ENCODE measurements around the gene ZC3H12C.

ZC3H12C gene

DNA sequence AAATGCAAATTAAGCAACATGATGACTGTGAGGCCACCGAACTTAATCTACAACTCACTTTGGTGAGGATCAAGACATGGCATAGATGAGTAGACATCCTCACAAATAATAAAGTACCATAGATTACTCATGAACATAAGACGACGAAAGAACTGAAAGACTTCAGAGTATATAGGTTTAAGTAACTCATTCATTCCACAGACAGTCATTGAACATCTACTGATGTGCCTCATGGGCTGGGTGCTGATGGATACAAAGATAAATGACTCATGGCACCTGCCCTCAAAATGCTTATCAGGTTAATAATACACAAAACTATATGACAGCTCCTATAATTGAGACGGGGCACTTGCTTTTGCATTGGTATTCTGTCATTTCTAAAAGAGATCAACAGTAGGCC is 63.3 kb downstream of the ZC3H12C start:
- no peak for DNase-seq

DNA sequence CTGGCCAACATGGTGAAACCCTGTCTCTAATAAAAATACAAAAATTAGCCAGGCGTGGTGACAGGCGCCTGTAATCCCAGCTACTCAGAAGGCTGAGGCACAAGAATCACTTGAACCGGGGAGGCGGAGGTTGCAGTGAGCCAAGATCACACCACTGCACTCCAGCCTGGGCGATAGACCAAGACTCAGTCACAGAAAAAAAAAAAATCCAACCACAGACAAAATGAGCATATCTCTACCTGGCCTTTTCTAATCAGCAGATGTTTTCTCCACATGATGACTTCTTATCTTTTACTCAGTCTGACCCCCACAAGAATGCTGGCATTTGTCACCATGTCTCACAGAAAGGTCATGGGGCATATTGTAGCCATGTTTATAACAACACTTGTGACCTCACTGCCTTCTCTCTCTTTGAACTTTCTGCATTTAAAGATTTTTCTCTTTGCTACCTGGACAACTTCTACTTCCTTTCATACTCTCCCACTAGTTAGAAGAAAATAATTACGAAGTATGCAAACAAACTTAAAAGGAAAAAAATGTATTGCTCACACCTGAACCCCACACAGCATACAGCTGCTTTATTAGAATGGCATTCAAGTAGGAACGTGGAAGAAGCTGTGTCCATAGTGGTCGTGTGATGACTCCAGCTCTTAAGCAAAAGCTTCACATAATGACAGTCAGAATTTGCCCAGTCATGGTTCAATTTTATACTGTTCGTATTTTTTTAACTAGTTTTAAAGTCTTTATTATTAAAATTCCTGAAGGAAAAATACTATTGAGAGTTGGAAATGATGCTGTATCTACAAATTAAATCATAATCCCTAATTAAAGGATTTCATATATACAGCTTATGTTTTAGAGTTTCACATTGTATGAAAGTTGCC is 65.4 kb downstream of the ZC3H12C start:
- DNase-seq, result no peak

DNA sequence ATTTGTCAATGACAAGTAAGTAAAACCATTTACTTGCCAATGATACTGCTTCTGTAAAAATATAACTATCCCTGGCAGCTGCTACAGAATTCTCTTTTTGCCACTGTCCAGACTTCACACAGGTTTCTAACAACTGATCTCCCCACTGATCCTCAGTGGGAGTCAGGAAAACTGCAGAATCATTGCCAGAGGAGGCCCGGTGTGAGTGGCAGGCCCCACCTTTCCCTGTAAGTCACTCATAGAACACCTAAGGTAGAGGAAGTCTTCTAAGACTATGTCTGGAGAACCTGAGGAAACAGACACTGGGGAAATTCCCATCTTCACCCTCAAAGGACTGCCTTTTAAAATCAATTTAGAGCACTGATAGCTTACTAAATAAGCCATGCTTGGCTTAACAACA is 66.3 kb downstream of the ZC3H12C start:
- DNase-seq, result no peak

DNA sequence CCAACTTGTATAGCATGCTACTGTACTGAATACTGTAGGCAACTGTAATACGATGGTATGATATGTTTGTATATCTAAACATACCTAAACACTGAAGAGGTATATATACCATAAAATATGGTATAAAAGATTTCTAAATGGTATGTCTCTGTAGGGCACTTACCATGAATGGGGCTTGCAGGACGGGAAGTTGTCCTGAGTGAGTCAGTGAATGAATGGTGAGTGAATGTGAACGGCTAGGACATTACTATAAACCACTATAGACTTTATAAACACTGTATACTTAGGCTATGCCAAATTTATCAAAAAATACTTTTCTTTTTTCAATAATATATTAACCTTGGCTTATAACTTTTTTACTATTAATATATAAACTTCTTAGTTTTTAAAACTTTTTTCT is 66.8 kb downstream of the ZC3H12C start:
- DNase-seq, result no peak

DNA sequence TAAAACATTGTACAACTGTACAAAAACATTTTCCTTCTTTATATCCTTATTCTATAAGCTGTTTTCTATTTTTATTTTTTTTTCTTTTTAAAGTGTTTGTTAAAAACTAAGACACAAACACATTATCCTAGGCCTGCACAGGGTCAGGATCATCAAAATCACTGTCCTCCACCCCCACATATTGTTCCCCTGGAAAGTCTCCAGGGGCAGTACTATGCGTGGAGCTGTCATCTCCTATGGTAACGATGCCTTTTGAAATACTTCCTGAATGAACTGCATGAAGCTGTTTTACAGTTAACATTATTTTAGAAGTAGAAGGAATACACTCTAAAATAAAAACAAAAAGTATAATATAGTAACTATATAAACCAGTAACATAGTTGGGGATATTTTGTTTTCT is 67.2 kb downstream of the ZC3H12C start:
- no peak for DNase-seq

- no peak for DNase-seq
Observed at GRCh38 chr11:110161061-110161460, 67.9 kb downstream of the ZC3H12C start.

DNA sequence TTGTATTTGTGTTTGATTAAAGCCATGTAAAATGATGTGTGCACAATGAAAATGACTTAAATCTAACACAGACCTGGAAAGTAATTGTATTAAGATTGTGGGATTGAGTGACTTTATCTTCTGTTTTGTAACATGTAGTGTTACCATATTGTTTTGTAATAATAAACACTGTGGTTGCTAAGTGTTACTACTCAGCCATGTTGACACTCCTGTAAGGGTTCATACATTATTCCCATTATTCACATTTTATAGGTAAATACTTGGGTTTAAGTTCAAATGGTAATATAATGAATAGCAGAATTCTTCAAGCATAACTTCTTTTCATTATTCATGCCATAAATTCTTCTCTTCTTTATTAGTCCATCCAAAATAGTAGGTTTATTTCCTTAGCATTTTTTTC is 69.0 kb downstream of the ZC3H12C start:
- no peak for DNase-seq

DNA sequence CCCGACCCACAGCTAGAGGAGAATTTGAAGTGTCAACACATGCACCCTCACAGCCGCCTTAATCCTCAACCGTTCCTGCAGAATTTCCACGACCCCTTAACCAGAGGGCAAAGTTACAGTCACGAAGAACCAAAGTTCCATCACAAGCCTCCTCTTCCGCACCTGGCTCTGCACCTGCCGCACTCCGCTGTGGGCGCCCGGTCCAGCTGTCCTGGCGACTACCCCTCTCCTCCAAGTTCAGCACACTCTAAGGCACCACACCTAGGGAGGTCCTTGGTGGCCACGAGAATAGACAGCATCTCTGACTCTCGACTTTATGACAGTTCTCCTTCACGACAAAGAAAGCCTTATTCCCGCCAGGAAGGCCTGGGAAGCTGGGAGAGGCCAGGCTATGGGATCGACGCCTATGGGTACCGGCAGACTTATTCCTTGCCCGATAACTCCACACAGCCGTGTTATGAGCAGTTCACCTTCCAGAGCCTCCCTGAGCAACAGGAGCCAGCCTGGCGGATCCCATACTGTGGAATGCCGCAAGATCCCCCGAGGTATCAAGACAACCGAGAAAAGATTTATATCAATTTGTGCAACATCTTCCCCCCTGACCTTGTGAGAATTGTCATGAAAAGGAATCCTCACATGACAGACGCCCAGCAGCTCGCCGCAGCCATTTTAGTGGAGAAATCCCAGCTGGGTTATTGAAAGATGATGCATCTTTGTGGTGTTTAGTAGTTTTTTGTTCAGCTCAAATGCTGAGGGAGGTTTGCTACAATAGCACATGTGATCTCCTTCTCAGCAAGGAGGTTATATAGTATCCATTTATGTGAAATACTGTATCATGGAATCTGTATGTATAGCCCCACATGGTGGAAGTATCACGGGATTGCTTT is 72.1 kb downstream of the ZC3H12C start:
- DNase-seq, result no peak

DNA sequence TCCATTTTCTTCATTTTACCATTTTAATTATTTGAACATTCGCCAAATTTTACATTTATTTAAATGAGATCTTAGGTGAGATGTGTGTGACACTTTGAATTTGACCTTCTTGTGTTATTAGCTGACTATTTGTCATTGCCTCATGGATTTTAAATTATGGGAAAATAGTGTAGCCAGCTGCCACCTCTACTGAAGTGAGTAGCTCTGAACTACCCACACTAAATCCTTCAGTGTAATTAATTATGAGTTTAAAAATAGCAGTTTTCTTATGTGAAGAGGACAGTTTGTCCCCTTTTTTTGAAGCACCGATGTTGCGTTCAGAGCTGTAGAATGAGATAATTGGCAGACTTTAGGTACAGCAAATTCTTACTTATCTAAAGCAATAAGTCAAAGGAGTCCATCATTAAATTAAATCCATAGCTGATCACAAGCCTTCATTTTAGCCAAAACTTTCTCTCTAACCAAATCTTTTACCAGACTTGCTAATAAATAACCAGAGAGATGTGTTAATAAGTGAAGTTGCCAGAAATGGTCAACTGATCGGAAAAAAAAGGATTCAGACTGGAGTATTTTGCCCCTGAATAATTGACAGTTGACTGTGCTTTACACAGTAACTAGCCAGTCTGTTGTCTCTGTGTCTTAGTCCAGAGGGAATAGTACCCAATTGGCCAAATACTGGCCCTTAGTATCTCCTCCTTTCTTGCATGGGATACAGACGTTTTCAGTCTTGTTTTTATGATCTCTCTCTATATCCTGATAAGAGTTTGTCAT is 75.0 kb downstream of the ZC3H12C start:
- DNase-seq, result no peak

DNA sequence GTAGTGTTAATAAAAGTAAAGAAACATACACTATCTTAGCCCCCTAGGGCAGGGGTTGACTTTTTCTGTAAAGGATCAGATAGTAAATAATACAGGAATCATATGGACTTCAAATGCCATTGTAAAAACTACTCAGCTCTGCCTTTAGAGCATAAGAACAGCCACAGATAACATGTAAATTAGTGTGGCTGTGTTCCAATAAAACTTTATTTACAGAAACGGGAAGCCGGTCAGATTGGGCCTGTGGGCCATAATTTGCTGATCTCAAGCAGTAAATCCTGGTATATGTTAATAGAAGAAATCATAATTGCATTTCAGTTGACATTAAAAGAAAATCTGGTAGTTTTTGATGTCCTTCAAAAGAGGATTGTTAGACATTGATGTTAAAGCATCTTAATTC is 76.5 kb downstream of the ZC3H12C start:
- DNase-seq, result no peak

- no peak for DNase-seq
Observed at GRCh38 chr11:110172468-110173065, 79.4 kb downstream of the ZC3H12C start.

DNA sequence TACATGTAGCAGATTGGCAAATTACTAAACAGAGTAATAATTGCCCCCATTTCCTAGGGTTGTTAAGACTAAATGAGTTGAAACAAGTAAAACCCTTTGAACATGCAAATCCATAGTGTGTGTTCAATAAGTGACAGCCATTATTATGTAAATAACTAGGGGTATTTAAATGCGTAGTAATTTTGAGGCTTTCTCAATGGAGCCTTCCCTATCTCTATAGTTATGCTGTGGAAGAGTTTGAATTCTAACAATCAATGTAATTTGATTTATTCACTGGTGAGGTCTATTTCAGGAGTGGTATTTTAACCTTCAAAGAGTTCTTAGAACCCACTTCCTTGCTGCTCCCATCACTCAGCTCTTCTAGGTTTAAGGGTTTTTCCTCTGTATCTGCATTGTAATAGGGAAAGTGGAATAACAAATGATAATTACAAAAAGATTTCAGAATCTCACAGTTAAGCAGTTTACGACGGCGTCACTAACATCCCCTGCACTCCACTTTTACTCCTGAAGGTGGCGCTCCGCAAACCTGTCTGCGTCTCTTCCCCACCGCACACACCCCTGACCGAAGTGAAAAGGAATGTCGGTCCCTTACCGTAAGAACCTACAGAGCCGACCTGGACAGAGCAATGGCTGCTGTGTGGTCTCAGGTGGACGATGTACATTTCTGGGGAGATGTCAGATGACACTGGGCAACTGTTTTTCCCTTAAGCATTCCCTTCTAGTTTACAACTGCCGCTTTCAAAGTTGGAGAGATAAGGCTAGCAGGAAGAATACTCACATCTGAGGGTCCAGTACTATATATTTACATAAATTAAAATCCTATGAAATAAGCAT is 80.8 kb downstream of the ZC3H12C start:
- peak; percentile 62 for DNase-seq

- no peak for DNase-seq
Observed at GRCh38 chr11:110174645-110175310, 81.6 kb downstream of the ZC3H12C start.

GRCh38 chr11:110176366-110177085 is 83.3 kb downstream of the ZC3H12C start:
- DNase-seq, result no peak

DNA sequence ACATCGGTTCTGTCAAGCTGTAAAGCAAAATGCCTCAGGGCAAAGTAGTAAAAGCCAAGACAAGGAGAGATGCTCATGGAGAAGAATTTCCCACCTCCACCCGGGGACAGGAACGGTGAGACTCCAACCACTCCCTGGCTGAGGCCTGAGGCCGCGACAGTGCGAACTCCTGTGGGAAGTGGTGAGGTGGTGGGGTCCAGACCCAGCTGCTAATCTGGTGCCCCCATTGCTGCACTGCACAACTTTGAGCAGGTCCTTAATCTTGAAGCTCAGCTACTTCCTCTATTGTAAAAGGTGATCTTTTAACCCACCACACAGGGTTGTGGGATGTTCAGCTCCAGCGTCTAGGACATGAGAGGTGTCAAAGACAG is 83.9 kb downstream of the ZC3H12C start:
- DNase-seq, result no peak

DNA sequence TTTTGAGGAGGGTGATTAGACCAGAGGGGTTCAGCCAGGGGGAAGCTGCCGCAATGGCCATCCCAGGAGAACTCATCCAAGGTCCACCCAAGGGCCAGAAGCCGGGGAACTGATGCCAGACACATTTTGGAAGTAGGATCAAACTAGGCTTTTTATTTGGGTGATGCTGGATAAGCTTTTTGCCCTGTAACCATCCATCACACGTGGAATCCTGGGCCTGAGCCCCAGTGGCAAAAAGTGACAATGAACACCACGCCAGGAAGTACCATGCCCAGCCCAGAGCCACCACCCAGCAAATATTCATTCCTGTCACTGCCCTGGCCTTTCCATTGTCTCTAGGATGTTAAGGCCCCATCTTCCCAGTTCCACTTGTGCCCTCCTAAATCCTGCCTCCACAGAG is 85.9 kb downstream of the ZC3H12C start:
- no peak for DNase-seq

DNA sequence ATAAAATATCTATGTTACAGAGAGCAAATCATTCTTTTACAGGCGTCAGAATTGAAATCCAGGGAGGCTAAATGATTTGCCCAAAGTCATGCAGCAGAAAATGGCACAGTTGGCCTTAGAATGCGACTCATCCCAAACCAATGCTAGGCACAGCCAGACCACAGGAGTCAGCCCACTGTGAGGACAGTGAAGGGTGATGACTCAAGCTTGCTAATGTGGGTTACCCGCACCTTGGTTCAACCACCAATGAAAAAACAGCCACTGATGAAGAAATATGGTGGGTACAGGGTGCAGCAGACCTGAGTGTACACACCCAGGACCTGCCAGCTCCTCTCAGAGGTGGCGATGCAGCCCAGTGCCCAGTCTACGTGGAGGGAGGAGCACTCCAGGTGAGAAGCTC is 89.7 kb downstream of the ZC3H12C start:
- DNase-seq, result no peak

- no peak for DNase-seq
Observed at GRCh38 chr11:110184456-110184855, 91.3 kb downstream of the ZC3H12C start.

- no peak for DNase-seq
Observed at GRCh38 chr11:110185121-110185591, 92.0 kb downstream of the ZC3H12C start.

- DNase-seq, result no peak
Observed at GRCh38 chr11:110185599-110185998, 92.4 kb downstream of the ZC3H12C start.

All from 8988T (cell line).